GM12864 (cell line): ENCODE measurements around the gene FAM163B.

Experiments
- DNase-seq: peaks from one replicate; pipeline ENCODE4 v3.0.0-alpha.2; 2011; ENCODE audit warnings: low read depth
- H3K4me3 ChIP-seq: 2 replicates; pipeline ENCODE4 v1.5.1; 2011; ENCODE audit warnings: mild to moderate bottlenecking, low read depth, low read length, control low read depth
- CTCF ChIP-seq: IDR thresholded peaks from 2 replicates; pipeline ENCODE4 v1.5.1; 2011; ENCODE audit warnings: low read depth, mild to moderate bottlenecking, moderate library complexity, low read length, control low read depth, inconsistent platforms; ENCODE audit errors: missing control alignments

FAM163B gene

GRCh38 chr9:133606708-133607025 is 2.5 kb downstream of the FAM163B start:
- DNase-seq: no peak
- no peak for TF ChIP-seq CTCF
- no peak overlapping the region for H3K4me3 ChIP-seq

GRCh38 chr9:133605856-133606707 is 3.1 kb downstream of the FAM163B start:
- H3K4me3 ChIP-seq: no peak overlapping the region
- DNase-seq: no peak
- no peak for TF ChIP-seq CTCF

DNA sequence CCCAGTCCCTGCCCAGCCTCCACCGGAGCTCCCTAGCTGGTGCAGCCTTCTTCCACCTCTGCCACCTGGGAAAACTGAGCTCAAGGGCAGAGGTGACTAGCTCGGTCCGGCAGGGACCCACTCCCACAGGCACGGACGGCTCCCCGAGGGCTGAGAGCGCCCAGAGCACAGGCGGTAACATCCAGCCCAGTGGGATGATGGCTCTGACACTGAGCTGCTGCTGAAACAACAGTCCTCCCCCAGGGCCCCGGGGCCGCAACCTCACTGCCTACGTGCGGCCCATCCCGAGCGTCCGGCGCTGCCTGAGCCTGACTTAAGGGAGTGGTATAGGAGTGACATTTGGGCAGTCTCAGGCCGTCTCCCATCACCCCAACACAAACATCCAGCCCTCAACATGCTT is 3.7 kb downstream of the FAM163B start:
- TF ChIP-seq CTCF: no peak

GRCh38 chr9:133604856-133605255 is 4.3 kb downstream of the FAM163B start:
- TF ChIP-seq CTCF: peak; percentile 10
- no peak overlapping the region for H3K4me3 ChIP-seq
- DNase-seq: no peak

More for the DNA sequence above, 3.7 kb downstream of the FAM163B start:
- DNase-seq: no peak
- no peak overlapping the region for H3K4me3 ChIP-seq

- TF ChIP-seq CTCF: peak; percentile 4
- DNase-seq: no peak
- H3K4me3 ChIP-seq: no peak overlapping the region
These were observed 5.0 kb downstream of the FAM163B start for GRCh38 chr9:133604214-133604613.

- no peak for TF ChIP-seq CTCF
- no peak overlapping the region for H3K4me3 ChIP-seq
- no peak for DNase-seq
These were observed 5.9 kb downstream of the FAM163B start for GRCh38 chr9:133603135-133603927.
